ENCODE data around the gene ATG2B.

The ATG2B gene

DNA sequence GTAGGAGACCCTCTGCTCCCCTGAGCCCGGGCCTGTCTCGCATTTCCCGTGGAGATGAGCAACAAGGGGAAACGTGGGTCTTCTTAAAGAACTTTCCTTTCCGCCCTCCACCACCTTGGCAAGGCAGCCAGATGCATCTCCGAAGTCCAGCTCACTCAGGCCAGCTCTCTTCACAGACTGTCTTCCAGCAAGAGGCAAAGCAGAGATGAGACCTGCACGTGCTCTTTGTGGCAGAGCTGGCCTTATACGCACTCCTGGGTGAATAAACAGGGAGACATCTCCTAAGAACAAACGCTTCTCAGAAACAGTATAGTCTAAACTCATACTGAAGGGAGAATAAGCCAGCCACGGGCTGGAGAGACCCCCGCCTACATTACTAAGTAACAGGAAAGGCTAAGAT is 108.5 kb downstream of the ATG2B start:
- no peaks in the 10 kb centered on the region for H3K36me3 ChIP-seq (replicated peaks in 1 of 2; ENCODE audit: control insufficient read depth in 2 of 2, insufficient read depth in 2 of 2, low read length in 2 of 2)
- H3K23ac ChIP-seq (ENCODE audit: low read depth, low read length, poor library complexity) = no peak overlapping the region
- no CpG with 5 or more reads among the region's 11 CpGs for WGBS, 2 donors (ENCODE audit: extremely low coverage in 2 of 2, insufficient read length in 2 of 2, insufficient replicate concordance in 1 of 2)
- no peak overlapping the region for H2AK5ac ChIP-seq (ENCODE audit: low read depth, low read length)
- no peak overlapping the region for H2BK120ac ChIP-seq (ENCODE audit: low read depth, low read length)
- no peak overlapping the region for H2BK12ac ChIP-seq (ENCODE audit: low read length)
- H4K8ac ChIP-seq (ENCODE audit: low read depth, low read length) = no peak overlapping the region
- no peak overlapping the region for H3K4me3 ChIP-seq (ENCODE audit: low read length in 2 of 2)
- no peaks in the 10 kb centered on the region for H3K79me1 ChIP-seq (ENCODE audit: low read depth, low read length)
- no peak overlapping the region for H3K4me2 ChIP-seq (ENCODE audit: insufficient read depth, low read length, poor library complexity, severe bottlenecking)
- peak overlapping the region; percentile 30 for H3K18ac ChIP-seq (ENCODE audit: low read length)
- no peak overlapping the region for H3K9ac ChIP-seq (ENCODE audit: low read depth, low read length, poor library complexity)
- no peak for DNase-seq (ENCODE audit: low spot score)
- no peak overlapping the region for H3K27ac ChIP-seq (replicated peaks; ENCODE audit: low read length)
- no peak overlapping the region for H2BK5ac ChIP-seq (ENCODE audit: low read length)
- no peak overlapping the region for H4K91ac ChIP-seq (ENCODE audit: low read depth, low read length, poor library complexity)
- H2BK15ac ChIP-seq (ENCODE audit: low read length) = no peak overlapping the region
- no peak overlapping the region for H3K14ac ChIP-seq (ENCODE audit: low read length)
- peaks cover 0 to 2% of the 10 kb centered on the region in 2 donors for H3K9me3 ChIP-seq (replicated peaks in 1 of 2; ENCODE audit: control insufficient read depth in 2 of 2, insufficient read depth in 1 of 2, low read depth in 1 of 2, low read length in 2 of 2)
- H3K4me1 ChIP-seq (ENCODE audit: control insufficient read depth in 2 of 2, insufficient read depth in 1 of 2, low read depth in 1 of 2, low read length in 2 of 2) = peaks cover 0 to 7% of the 10 kb centered on the region in 2 donors
- H3K4ac ChIP-seq (ENCODE audit: low read length) = no peak overlapping the region
- no peak overlapping the region for H2AFZ ChIP-seq (ENCODE audit: low read length)
- peaks cover 0 to 3% (median 0%) of the 10 kb centered on the region in 3 experiments for H3K27me3 ChIP-seq (ENCODE audit: control insufficient read depth in 3 of 3, insufficient read depth in 3 of 3, low read depth in 1 of 3, low read length in 3 of 3)

DNA sequence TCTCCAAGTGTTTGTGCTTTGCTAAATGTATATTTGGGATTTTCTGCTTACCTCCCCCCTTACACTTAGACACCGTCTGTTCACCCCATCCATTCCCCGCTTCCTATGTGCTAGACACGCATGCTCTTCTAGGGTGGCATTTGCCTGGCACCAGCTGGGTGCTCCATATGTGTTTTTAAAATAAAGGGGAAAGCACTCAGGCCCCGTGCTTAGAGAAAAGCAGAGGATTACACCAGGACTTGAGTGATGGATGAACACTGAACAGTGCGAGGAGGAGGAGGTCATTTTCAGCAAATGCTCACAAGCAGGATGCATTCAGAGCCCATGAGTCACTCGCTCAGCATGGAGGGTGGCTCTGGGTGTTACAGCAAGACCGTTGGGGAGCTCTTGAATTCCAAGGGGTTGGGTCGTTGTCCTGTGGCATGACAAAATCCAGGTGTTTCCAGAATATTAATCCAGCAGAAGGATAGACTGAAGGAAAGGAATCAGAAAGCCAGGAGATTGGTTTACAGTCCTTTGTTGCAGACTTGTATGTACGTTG is 110.1 kb downstream of the ATG2B start:
- Histone ChIP-seq H3K27me3 (ENCODE audit: control insufficient read depth in 3 of 3, insufficient read depth in 3 of 3, low read depth in 1 of 3, low read length in 3 of 3) (peaks cover 0 to 3% (median 0%) of the 10 kb centered on the region in 3 experiments), H3K4me3 (ENCODE audit: low read length in 2 of 2) (no peak overlapping the region), H3K4ac (ENCODE audit: low read length) (no peak overlapping the region), H4K91ac (ENCODE audit: low read depth, low read length, poor library complexity) (no peak overlapping the region), H4K8ac (ENCODE audit: low read depth, low read length) (no peak overlapping the region), H3K18ac (ENCODE audit: low read length) (no peak overlapping the region), H3K9ac (ENCODE audit: low read depth, low read length, poor library complexity) (no peak overlapping the region), H2BK5ac (ENCODE audit: low read length) (no peak overlapping the region), H3K79me1 (ENCODE audit: low read depth, low read length) (no peaks in the 10 kb centered on the region), H3K4me1 (ENCODE audit: control insufficient read depth in 2 of 2, insufficient read depth in 1 of 2, low read depth in 1 of 2, low read length in 2 of 2) (peaks cover 0 to 7% of the 10 kb centered on the region in 2 donors), H3K27ac (replicated peaks; ENCODE audit: low read length) (no peak overlapping the region), H3K36me3 (replicated peaks in 1 of 2; ENCODE audit: control insufficient read depth in 2 of 2, insufficient read depth in 2 of 2, low read length in 2 of 2) (no peaks in the 10 kb centered on the region), H2BK15ac (ENCODE audit: low read length) (no peak overlapping the region), H2AFZ (ENCODE audit: low read length) (no peak overlapping the region), H2AK5ac (ENCODE audit: low read depth, low read length) (no peak overlapping the region), H2BK12ac (ENCODE audit: low read length) (no peak overlapping the region), H3K14ac (ENCODE audit: low read length) (no peak overlapping the region), H3K23ac (ENCODE audit: low read depth, low read length, poor library complexity) (no peak overlapping the region), H3K4me2 (ENCODE audit: insufficient read depth, low read length, poor library complexity, severe bottlenecking) (no peak overlapping the region), H2BK120ac (ENCODE audit: low read depth, low read length) (no peak overlapping the region), H3K9me3 (replicated peaks in 1 of 2; ENCODE audit: control insufficient read depth in 2 of 2, insufficient read depth in 1 of 2, low read depth in 1 of 2, low read length in 2 of 2) (no peaks in the 10 kb centered on the region)
- no CpG with 5 or more reads among the region's 9 CpGs for WGBS, 2 donors (ENCODE audit: extremely low coverage in 2 of 2, insufficient read length in 2 of 2, insufficient replicate concordance in 1 of 2)
- no peak for DNase-seq (ENCODE audit: low spot score)

DNA sequence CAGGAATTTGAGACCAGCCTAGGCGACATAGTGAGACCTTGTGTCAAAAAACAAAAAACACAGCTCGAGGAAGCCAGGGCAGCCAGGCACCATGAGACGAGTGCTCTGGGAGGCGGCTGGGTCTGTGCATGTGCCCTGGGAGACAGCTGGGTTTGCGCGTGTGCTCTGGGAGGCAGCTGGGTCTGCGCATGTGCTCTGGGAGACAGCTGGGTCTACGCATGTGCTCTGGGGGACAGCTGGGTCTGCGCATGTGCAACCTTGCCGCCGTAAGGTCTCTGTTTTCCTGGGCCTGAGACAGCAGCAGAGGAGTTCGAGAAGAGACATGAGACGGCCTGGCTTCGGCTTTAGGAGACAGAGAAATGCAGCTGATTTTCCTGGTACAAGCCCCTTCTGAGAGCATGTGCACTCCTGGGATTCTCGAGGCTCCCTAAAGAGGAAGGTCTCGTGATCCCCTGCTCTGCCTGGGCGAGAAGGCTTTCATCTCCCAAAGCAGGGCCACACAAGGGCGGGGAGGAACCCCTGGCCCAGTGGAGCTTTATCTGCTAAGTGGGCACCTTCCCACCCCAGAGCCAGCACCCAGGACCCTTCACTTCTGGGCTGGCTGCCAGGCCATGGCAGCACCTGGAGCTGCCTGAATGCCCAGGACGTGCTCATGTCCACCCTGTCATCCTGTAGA is 110.7 kb downstream of the ATG2B start:
- Histone ChIP-seq H3K4me1 (ENCODE audit: control insufficient read depth in 2 of 2, insufficient read depth in 1 of 2, low read depth in 1 of 2, low read length in 2 of 2) (peaks cover 0 to 7% of the 10 kb centered on the region in 2 donors), H2BK12ac (ENCODE audit: low read length) (no peak overlapping the region), H2BK120ac (ENCODE audit: low read depth, low read length) (no peak overlapping the region), H3K18ac (ENCODE audit: low read length) (peak overlapping the region; percentile 15), H3K4me3 (ENCODE audit: low read length in 2 of 2) (no peak overlapping the region), H3K9me3 (replicated peaks in 1 of 2; ENCODE audit: control insufficient read depth in 2 of 2, insufficient read depth in 1 of 2, low read depth in 1 of 2, low read length in 2 of 2) (no peaks in the 10 kb centered on the region), H2AFZ (ENCODE audit: low read length) (no peak overlapping the region), H2BK15ac (ENCODE audit: low read length) (no peak overlapping the region), H3K4ac (ENCODE audit: low read length) (no peak overlapping the region), H4K8ac (ENCODE audit: low read depth, low read length) (no peak overlapping the region), H3K4me2 (ENCODE audit: insufficient read depth, low read length, poor library complexity, severe bottlenecking) (no peak overlapping the region), H3K27me3 (ENCODE audit: control insufficient read depth in 3 of 3, insufficient read depth in 3 of 3, low read depth in 1 of 3, low read length in 3 of 3) (peaks cover 0 to 3% (median 0%) of the 10 kb centered on the region in 3 experiments), H3K79me1 (ENCODE audit: low read depth, low read length) (no peaks in the 10 kb centered on the region), H2BK5ac (ENCODE audit: low read length) (no peak overlapping the region), H3K9ac (ENCODE audit: low read depth, low read length, poor library complexity) (no peak overlapping the region), H4K91ac (ENCODE audit: low read depth, low read length, poor library complexity) (no peak overlapping the region), H3K14ac (ENCODE audit: low read length) (no peak overlapping the region), H2AK5ac (ENCODE audit: low read depth, low read length) (no peak overlapping the region), H3K36me3 (replicated peaks in 1 of 2; ENCODE audit: control insufficient read depth in 2 of 2, insufficient read depth in 2 of 2, low read length in 2 of 2) (no peaks in the 10 kb centered on the region), H3K23ac (ENCODE audit: low read depth, low read length, poor library complexity) (no peak overlapping the region), H3K27ac (replicated peaks; ENCODE audit: low read length) (no peak overlapping the region)
- no peak for DNase-seq (ENCODE audit: low spot score)
- WGBS, 2 donors (ENCODE audit: extremely low coverage in 2 of 2, insufficient read length in 2 of 2, insufficient replicate concordance in 1 of 2) = no CpG with 5 or more reads among the region's 19 CpGs

DNA sequence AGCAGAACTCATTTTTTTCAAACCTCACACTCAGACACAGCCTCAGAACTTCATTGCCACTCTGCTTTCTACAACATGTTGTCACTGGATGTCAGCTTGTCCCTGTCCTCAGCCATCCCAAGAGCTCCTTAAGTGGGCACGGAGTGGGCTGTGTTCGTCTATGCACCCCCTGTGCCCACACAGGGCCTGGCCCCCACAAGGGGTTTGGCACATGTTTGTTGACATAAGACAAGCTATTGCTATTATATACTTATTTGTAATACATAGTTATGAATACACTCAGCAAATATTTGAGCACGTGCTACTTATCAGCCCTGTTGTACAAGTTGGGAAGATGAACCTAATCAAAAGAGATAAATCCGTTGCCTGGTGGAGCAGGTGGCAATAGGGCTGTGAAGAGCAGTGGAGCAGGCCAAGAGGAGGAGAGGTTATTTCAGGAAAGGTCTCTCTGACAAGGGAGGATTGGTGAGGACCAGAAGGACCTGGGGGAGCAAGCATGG is 111.4 kb downstream of the ATG2B start:
- Histone ChIP-seq H3K23ac (ENCODE audit: low read depth, low read length, poor library complexity) (no peak overlapping the region), H3K4ac (ENCODE audit: low read length) (no peak overlapping the region), H2AFZ (ENCODE audit: low read length) (no peak overlapping the region), H3K4me1 (ENCODE audit: control insufficient read depth in 2 of 2, insufficient read depth in 1 of 2, low read depth in 1 of 2, low read length in 2 of 2) (peaks cover 0 to 7% of the 10 kb centered on the region in 2 donors), H2BK15ac (ENCODE audit: low read length) (no peak overlapping the region), H3K4me3 (ENCODE audit: low read length in 2 of 2) (no peak overlapping the region), H4K91ac (ENCODE audit: low read depth, low read length, poor library complexity) (no peak overlapping the region), H3K9ac (ENCODE audit: low read depth, low read length, poor library complexity) (no peak overlapping the region), H2BK120ac (ENCODE audit: low read depth, low read length) (no peak overlapping the region), H3K9me3 (replicated peaks in 1 of 2; ENCODE audit: control insufficient read depth in 2 of 2, insufficient read depth in 1 of 2, low read depth in 1 of 2, low read length in 2 of 2) (no peaks in the 10 kb centered on the region), H3K79me1 (ENCODE audit: low read depth, low read length) (no peaks in the 10 kb centered on the region), H3K14ac (ENCODE audit: low read length) (no peak overlapping the region), H3K27ac (replicated peaks; ENCODE audit: low read length) (no peak overlapping the region), H3K18ac (ENCODE audit: low read length) (no peak overlapping the region), H2BK12ac (ENCODE audit: low read length) (no peak overlapping the region), H3K4me2 (ENCODE audit: insufficient read depth, low read length, poor library complexity, severe bottlenecking) (no peak overlapping the region), H2AK5ac (ENCODE audit: low read depth, low read length) (no peak overlapping the region), H3K36me3 (replicated peaks in 1 of 2; ENCODE audit: control insufficient read depth in 2 of 2, insufficient read depth in 2 of 2, low read length in 2 of 2) (no peaks in the 10 kb centered on the region), H2BK5ac (ENCODE audit: low read length) (no peak overlapping the region), H4K8ac (ENCODE audit: low read depth, low read length) (no peak overlapping the region), H3K27me3 (ENCODE audit: control insufficient read depth in 3 of 3, insufficient read depth in 3 of 3, low read depth in 1 of 3, low read length in 3 of 3) (peaks cover 0 to 3% (median 0%) of the 10 kb centered on the region in 3 experiments)
- no peak for DNase-seq (ENCODE audit: low spot score)
- WGBS, 2 donors (ENCODE audit: extremely low coverage in 2 of 2, insufficient read length in 2 of 2, insufficient replicate concordance in 1 of 2) = no CpG with 5 or more reads among the region's 4 CpGs

Data from neuronal stem cell (in vitro differentiated cells).